K562 (cell line): ENCODE results near the gene PLEKHH3. TPM values are rescaled to one million over a fixed set of nuclear protein-coding genes. Genes with fewer than 3 reads are reported as not detected.

ENCODE experiments used
- ATAC-seq: fragments of 200-7000 bp; cut with Tn5 transposase; 3 replicates; pipeline ENCODE4 v1.9.1; 2020; ENCODE audit warnings: moderate library complexity
- BruUV-seq: library from RNA; stranded (reverse); fragments of 400-500 nt; replicated peaks from 2 replicates; lab custom pipeline; 2021; lab: Mats Ljungman, UMichigan
- CTCF ChIA-PET: fragments of 300-600 bp; formaldehyde crosslinking; extraction: SDS; loops from one replicate; lab custom pipeline; 2021; ENCODE audit warnings: low intra/inter-chr PET ratio; lab: Yijun Ruan, JAX
- POLR2A ChIA-PET: fragments of 300-600, 350-650 bp; sonication (Branson Sonifier 250); formaldehyde crosslinking; extraction: SDS; loops from one replicate; lab custom pipeline; 2021; ENCODE audit warnings: antibody characterized with exemption, inconsistent platforms; lab: Yijun Ruan, JAX
- DNase-seq, 4 experiments: peaks; one replicate each; pipeline versions ENCODE4 v3.0.0 to v3.0.0-alpha.2; 2011 to 2018; ENCODE audit warnings: low spot score in 3 of 4, mixed read lengths in 3 of 4; ENCODE audit errors: extremely low read depth in 1 of 4
- FAIRE-seq: peaks from 2 replicates; lab custom pipeline; 2011; peaks lifted over from hg19 to GRCh38; lab: Jason Lieb, UNC
- H2AFZ ChIP-seq: 2 replicates; pipeline ENCODE4 v1.6.0; 2011; ENCODE audit warnings: low read depth, low read length, control low read depth, inconsistent platforms
- H3K27ac ChIP-seq: fragments of 200-600 bp; 3 replicates; pipeline ENCODE4 v1.8.0; 2011; ENCODE audit warnings: low read depth, mild to moderate bottlenecking, control low read depth, inconsistent platforms, low read length, moderate library complexity, mixed read lengths; ENCODE audit errors: extremely low read depth
- H3K27me3 ChIP-seq, 2 experiments: fragments of 300-600 bp in 1 of 2; 2 replicates in 1 of 2; 3 replicates in 1 of 2; pipeline versions ENCODE4 v1.6.0 to v1.8.0; 2011; ENCODE audit warnings: inconsistent platforms in 2 of 2, low read length in 2 of 2, mild to moderate bottlenecking in 1 of 2, mixed read lengths in 1 of 2, moderate library complexity in 1 of 2; ENCODE audit not compliant: control insufficient read depth in 2 of 2, insufficient read depth in 2 of 2
- H3K36me3 ChIP-seq: fragments of 300-600 bp; 3 replicates; pipeline ENCODE4 v1.8.0; 2011; ENCODE audit warnings: mild to moderate bottlenecking, low read length, inconsistent platforms; ENCODE audit not compliant: control insufficient read depth, insufficient read depth
- H3K4me1 ChIP-seq, 2 experiments: fragments of 200-600 bp in 1 of 2; replicated peaks in 1 of 2; 2 replicates in 1 of 2; 3 replicates in 1 of 2; pipeline versions ENCODE4 v1.5.1 to v1.8.0; 2011; ENCODE audit warnings: inconsistent platforms in 2 of 2, low read length in 2 of 2, mild to moderate bottlenecking in 1 of 2, mixed read lengths in 1 of 2, moderate library complexity in 1 of 2; ENCODE audit not compliant: control insufficient read depth in 2 of 2, insufficient read depth in 2 of 2
- H3K4me2 ChIP-seq: 2 replicates; pipeline ENCODE4 v1.6.1; 2011; ENCODE audit warnings: low read length, control low read depth, inconsistent platforms, mixed read lengths; ENCODE audit not compliant: insufficient read depth
- H3K4me3 ChIP-seq: fragments of 200-600 bp; sonication (generic), shearing (Covaris generic); 2 replicates; pipeline ENCODE4 v1.5.1; 2016; ENCODE audit warnings: control low read depth, inconsistent platforms
- H3K79me2 ChIP-seq: fragments of 200-600 bp; 3 replicates; pipeline ENCODE4 v1.8.0; 2011; ENCODE audit warnings: low read length, inconsistent platforms; ENCODE audit not compliant: control insufficient read depth, insufficient read depth
- H3K9ac ChIP-seq, 2 experiments: 2 replicates each; pipeline versions ENCODE4 v1.6.0 to v1.6.1; 2011; ENCODE audit warnings: low read depth in 2 of 2, low read length in 2 of 2, control low read depth in 1 of 2, inconsistent platforms in 1 of 2, mild to moderate bottlenecking in 1 of 2, mixed read lengths in 1 of 2; ENCODE audit not compliant: insufficient read depth in 1 of 2
- H3K9me1 ChIP-seq: one replicate; pipeline ENCODE4 v1.6.0; 2011; ENCODE audit warnings: inconsistent platforms, mild to moderate bottlenecking, low read length, moderate library complexity; ENCODE audit not compliant: control insufficient read depth, insufficient read depth
- H3K9me3 ChIP-seq: replicated peaks from 2 replicates; pipeline ENCODE4 v1.5.1; 2011; ENCODE audit warnings: low read depth, low read length, inconsistent platforms; ENCODE audit not compliant: control insufficient read depth, insufficient read depth
- H4K20me1 ChIP-seq: replicated peaks from 2 replicates; pipeline ENCODE4 v1.6.1; 2011; ENCODE audit warnings: low read length, inconsistent platforms, mixed read lengths; ENCODE audit not compliant: control insufficient read depth, insufficient read depth
- EGR1 ChIP-seq: fragments of 450-650 bp; conservative IDR thresholded peaks from 2 replicates; pipeline ENCODE4 v1.6.1; 2017; ENCODE audit warnings: mild to moderate bottlenecking
- EHMT2 ChIP-seq: fragments of 450-650 bp; IDR thresholded peaks from 2 replicates; pipeline ENCODE4 v1.6.1; 2018; ENCODE audit warnings: antibody characterized with exemption
- ILF3 ChIP-seq: fragments of 450-650 bp; IDR thresholded peaks from 2 replicates; pipeline ENCODE4 v1.6.1; 2018; ENCODE audit warnings: antibody characterized with exemption, mild to moderate bottlenecking, moderate library complexity, borderline replicate concordance
- MAFG ChIP-seq: fragments of 450-650 bp; conservative IDR thresholded peaks from 2 replicates; pipeline ENCODE4 v1.6.1; 2016; ENCODE audit warnings: missing genetic modification characterization, missing compliant biosample characterization
- MEIS2 ChIP-seq: fragments of 450-650 bp; IDR thresholded peaks from 2 replicates; pipeline ENCODE4 v1.6.1; 2014; ENCODE audit warnings: mild to moderate bottlenecking; ENCODE audit not compliant: partially characterized antibody
- PBX2 ChIP-seq, 2 experiments: IDR thresholded peaks in 1 of 2; conservative IDR thresholded peaks in 1 of 2; 2 replicates each; pipeline ENCODE4 v1.6.1; 2016; ENCODE audit warnings: low read depth in 2 of 2, mild to moderate bottlenecking in 1 of 2, missing compliant biosample characterization in 1 of 2, missing genetic modification characterization in 1 of 2, moderate library complexity in 1 of 2
- PKNOX1 ChIP-seq: fragments of 450-650 bp; IDR thresholded peaks from 2 replicates; pipeline ENCODE4 v1.6.1; 2016
- VEZF1 ChIP-seq: fragments of 200-800 bp; sonication (Bioruptor generic); IDR thresholded peaks from 2 replicates; pipeline ENCODE4 v1.6.1; 2017; ENCODE audit warnings: missing genetic modification characterization, missing compliant biosample characterization
- ZFP1 ChIP-seq: fragments of 450-650 bp; formaldehyde crosslinking; IDR thresholded peaks from 2 replicates; pipeline ENCODE4 v1.4.0; 2020; ENCODE audit warnings: mild to moderate bottlenecking, mixed read lengths
- ZNF431 ChIP-seq: sonication (generic); formaldehyde crosslinking; IDR thresholded peaks from 2 replicates; pipeline ENCODE4 v1.8.0; 2022; ENCODE audit warnings: mild to moderate bottlenecking, missing genetic modification reagents
- ZNF449 ChIP-seq: fragments of 250-450 bp; sonication (Bioruptor Pico); IDR thresholded peaks from 2 replicates; pipeline ENCODE4 v1.8.0; 2022; ENCODE audit warnings: moderate library complexity, mild to moderate bottlenecking, inconsistent platforms
- WGBS: fragments of 100-300 bp; shearing (Covaris generic); methylation state at CpG from one replicate; pipeline ENCODE4 v1.1.6; 2016; ENCODE audit warnings: low coverage, mixed read lengths; ENCODE audit not compliant: insufficient coverage; ENCODE audit errors: missing lambda C conversion rate; 5-methylcytosine and 5-hydroxymethylcytosine counted together
- in situ Hi-C: fragments of 300-500 bp; cut with MboI; formaldehyde crosslinking; loops from 4 replicates; pipeline ENCODE4 v1.15.0; 2018; ENCODE audit warnings: inconsistent platforms, mixed read lengths
- intact Hi-C: fragments of 100-400 bp; cut with micrococcal nuclease; formaldehyde crosslinking; loops from 2 replicates; pipeline ENCODE4 v1.14.2; 2022
- polyA plus RNA-seq, 8 experiments: library from polyadenylated mRNA; depleted of rRNA in 4 of 8; stranded (reverse) in 5 of 8; unstranded in 3 of 8; fragments of >200 nt; fragmentation: Nextera tagmentation in 2 of 8; fragmentation: Illumina TruSeq in 1 of 8; extraction: Ambion mirVana in 2 of 8; extraction: Trizol in 1 of 8; gene quantifications; 2 replicates each; pipeline versions ENCODE4 v1.2.1 to v1.2.3, GENCODE V29; 2011 to 2014; ENCODE audit warnings: inconsistent platforms in 1 of 8, missing spikeins in 1 of 8
- total RNA-seq, 7 experiments: library from RNA; depleted of rRNA in 6 of 7; stranded (reverse); fragments of >200 nt in 6 of 7; fragmentation: Illumina TruSeq in 2 of 7; extraction: Trizol in 2 of 7; gene quantifications; 2 replicates each; pipeline versions ENCODE4 v1.2.1 to v1.2.3, GENCODE V29; 2011 to 2021; ENCODE audit warnings: low replicate concordance in 1 of 7

PLEKHH3 gene
- total and polyA plus RNA-seq, 9 of the 15 experiments (the other 6 are each of a cell fraction or from before 2014, with no cell fraction given), result 0.58 to 34.5 (median 5.0) TPM

GRCh38 chr17:42679492-42680330 is 2.9 kb upstream of the PLEKHH3 start (continued):
- no peak for TF ChIP-seq ILF3
- TF ChIP-seq MAFG, result no peak
- TF ChIP-seq EHMT2, result no peak
- peak; percentile 79 for TF ChIP-seq ZNF431 (CRISPR knock-in tag)

- peaks cover 36% of the 10 kb centered on the region for H3K79me2 ChIP-seq
- WGBS, result 1% methylated on average over 15 of the region's 18 CpGs
- CTCF ChIA-PET, result no interaction called here
- in situ Hi-C loops (no loop called here), intact Hi-C loops (loop anchor here (1.0 to 5.0 kb wide), 3 partner anchors 20 to 72 kb away; partner anchors contain the start of genes RETREG3 and TUBG1)
- peak overlapping the region; percentile 95 for H3K27ac ChIP-seq
- peak overlapping the region; percentile 67 to 90; a peak in 3 of 4 replicates for H3K9ac ChIP-seq
- peaks cover 4% of the 10 kb centered on the region; the same call in 1 of the 3 replicates for H3K36me3 ChIP-seq
- peak; percentile 57 for FAIRE-seq
- H3K4me1 ChIP-seq, result peaks cover 41 to 82% of the 10 kb centered on the region in 2 experiments
- H2AFZ ChIP-seq, result peak overlapping the region; percentile 85
- peak; percentile 46 to 64 (median 55) for DNase-seq
- H3K4me2 ChIP-seq, result peak overlapping the region; percentile 90
- POLR2A ChIA-PET, result interaction anchor here (0.6 to 3.2 kb wide), 8 partner anchors 8 to 103 kb away, joined by 3 to 24 read pairs (median 6); partner anchors contain the start of genes PSMC3IP and RETREG3
- no peaks in the 10 kb centered on the region for H3K27me3 ChIP-seq
- peaks cover 5% of the 10 kb centered on the region for H4K20me1 ChIP-seq
- H3K4me3 ChIP-seq, result peak overlapping the region; percentile 60
- no peaks in the 10 kb centered on the region for H3K9me3 ChIP-seq
- H3K9me1 ChIP-seq, result no peaks in the 10 kb centered on the region
- no TSS peak for BruUV-seq
- peak; percentile 1; the same call in 1 of the 3 replicates for ATAC-seq
- TF ChIP-seq EGR1 (0 out of 2 replicates have a peak, but pooled peaks have one; percentile 27), PKNOX1 (peak; percentile 62), VEZF1 (CRISPR knock-in tag) (peak; percentile 46; the same call in 1 of the 2 replicates), PBX2 (CRISPR knock-in tag; IDR thresholded peaks at IDR 0.05; ENCODE audit: low read depth) (no peak), PBX2 (tag; conservative IDR thresholded peaks at IDR 0.05; ENCODE audit: low read depth) (0 out of 2 replicates have a peak, but pooled peaks have one; percentile 9), MEIS2 (peak; percentile 48), ZFP1 (no peak), ZNF449 (CRISPR knock-in tag) (no peak)
These were observed 2.2 kb upstream of the PLEKHH3 start for GRCh38 chr17:42678951-42679491.
